OCI-LY1 (cell line): Measurements from ENCODE around the gene ATIC.
"Not testable (repeated sequence)": the region's sequence is repeated elsewhere in the genome, so short reads cannot be mapped to it uniquely, and the experiment has no call there.

Experiments used
- H2AFZ ChIP-seq: fragments of 200-600 bp; sonication (generic), shearing (Covaris generic); 2 replicates; pipeline ENCODE4 v1.6.0; 2014; ENCODE audit warnings: antibody characterized with exemption, mild to moderate bottlenecking, low read length
- H3F3A ChIP-seq: fragments of 200-600 bp; sonication (generic), shearing (Covaris generic); 2 replicates; pipeline ENCODE4 v1.6.0; 2014; ENCODE audit warnings: mild to moderate bottlenecking, antibody characterized with exemption, low read length, moderate library complexity; ENCODE audit not compliant: insufficient read depth
- H3K27ac ChIP-seq: fragments of 200-600 bp; sonication (generic); 2 replicates; pipeline ENCODE4 v1.5.1; 2014; ENCODE audit warnings: low read length, mixed run types, mild to moderate bottlenecking, low read depth; ENCODE audit not compliant: poor library complexity, severe bottlenecking
- H3K27me3 ChIP-seq: fragments of 200-600 bp; sonication (generic); 2 replicates; pipeline ENCODE4 v1.6.0; 2014; ENCODE audit warnings: antibody characterized with exemption, mild to moderate bottlenecking, low read length, moderate library complexity; ENCODE audit not compliant: insufficient read depth
- H3K36me3 ChIP-seq: fragments of 200-600 bp; sonication (generic); 2 replicates; pipeline ENCODE4 v1.6.1; 2014; ENCODE audit warnings: mild to moderate bottlenecking, antibody characterized with exemption, low read length, moderate library complexity, mixed read lengths; ENCODE audit not compliant: insufficient read depth
- H3K4me1 ChIP-seq: fragments of 200-600 bp; sonication (generic); 2 replicates; pipeline ENCODE4 v1.5.1; 2014; ENCODE audit warnings: mild to moderate bottlenecking, low read length, moderate library complexity; ENCODE audit not compliant: insufficient read depth, severe bottlenecking
- H3K4me2 ChIP-seq: fragments of 200-600 bp; sonication (generic), shearing (Covaris generic); 2 replicates; pipeline ENCODE4 v1.6.1; 2014; ENCODE audit warnings: low read length
- H3K4me3 ChIP-seq: fragments of 200-600 bp; sonication (generic); 2 replicates; pipeline ENCODE4 v1.5.1; 2014; ENCODE audit warnings: low read length, low read depth, mild to moderate bottlenecking, mixed read lengths; ENCODE audit not compliant: poor library complexity, severe bottlenecking
- H3K79me2 ChIP-seq: fragments of 200-600 bp; shearing (Covaris generic); 2 replicates; pipeline ENCODE4 v1.6.1; 2016; ENCODE audit warnings: mixed run types, low read length, mixed read lengths; ENCODE audit not compliant: insufficient read depth
- H3K9ac ChIP-seq: fragments of 200-600 bp; sonication (generic), shearing (Covaris generic); 2 replicates; pipeline ENCODE4 v1.6.1; 2014; ENCODE audit warnings: mild to moderate bottlenecking, low read length, mixed read lengths
- H3K9me2 ChIP-seq: fragments of 200-600 bp; sonication (generic), shearing (Covaris generic); 2 replicates; pipeline ENCODE4 v1.6.1; 2014; ENCODE audit warnings: low read depth, mild to moderate bottlenecking, low read length, mixed read lengths
- H3K9me3 ChIP-seq: fragments of 200-600 bp; shearing (Covaris generic); 2 replicates; pipeline ENCODE4 v1.6.1; 2014; ENCODE audit warnings: low read length, mixed read lengths
- H4K20me1 ChIP-seq: fragments of 200-600 bp; sonication (generic), shearing (Covaris generic); 2 replicates; pipeline ENCODE4 v1.6.0; 2016; ENCODE audit warnings: mild to moderate bottlenecking, low read length; ENCODE audit not compliant: insufficient read depth
- EZH2 ChIP-seq: fragments of 200-600 bp; sonication (generic), shearing (Covaris generic); IDR thresholded peaks from 2 replicates; pipeline ENCODE4 v1.8.0; 2017; ENCODE audit warnings: borderline replicate concordance, mixed run types, mild to moderate bottlenecking, antibody characterized with exemption, low read length, moderate library complexity, mixed read lengths
- TF ChIP-seq, protein P1 (sequence below): fragments of 200-600 bp; sonication (generic), shearing (Covaris generic); IDR thresholded peaks from 2 replicates; pipeline ENCODE4 v1.5.1; 2017; ENCODE audit warnings: mild to moderate bottlenecking, antibody characterized with exemption, low read length, moderate library complexity, mixed read lengths

The ATIC gene

DNA sequence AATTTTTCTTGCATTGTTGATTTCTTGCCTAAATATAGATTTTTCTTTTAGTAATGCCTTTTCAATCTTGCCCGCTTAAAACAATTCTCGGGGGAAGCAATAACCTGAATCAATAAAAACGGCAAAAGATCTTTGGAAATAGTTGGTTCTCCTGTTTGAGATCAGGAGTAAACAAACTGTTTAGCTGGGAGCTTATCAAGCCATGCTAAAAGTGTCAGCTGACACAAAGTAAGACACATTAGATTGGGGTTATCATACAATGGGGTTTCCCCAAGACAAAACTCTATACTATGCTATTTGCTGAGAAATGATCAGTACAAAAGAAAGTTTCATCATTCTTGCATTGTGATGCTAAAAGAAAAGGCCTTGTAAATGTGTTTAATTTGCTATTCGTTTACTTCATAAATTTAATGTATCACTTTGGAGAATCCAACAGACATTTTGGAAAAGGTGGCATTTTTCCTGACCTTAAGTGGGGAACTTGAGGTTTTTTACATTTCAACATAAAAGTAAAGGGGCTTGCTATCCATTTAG lies 46.5 kb downstream of the ATIC start:
- H3K27ac ChIP-seq = no peak overlapping the region
- no peaks in the 10 kb centered on the region for H3K27me3 ChIP-seq
- no peak overlapping the region for H3K4me2 ChIP-seq
- H3K9me2 ChIP-seq = no peaks in the 10 kb centered on the region
- TF ChIP-seq, protein P1, sequence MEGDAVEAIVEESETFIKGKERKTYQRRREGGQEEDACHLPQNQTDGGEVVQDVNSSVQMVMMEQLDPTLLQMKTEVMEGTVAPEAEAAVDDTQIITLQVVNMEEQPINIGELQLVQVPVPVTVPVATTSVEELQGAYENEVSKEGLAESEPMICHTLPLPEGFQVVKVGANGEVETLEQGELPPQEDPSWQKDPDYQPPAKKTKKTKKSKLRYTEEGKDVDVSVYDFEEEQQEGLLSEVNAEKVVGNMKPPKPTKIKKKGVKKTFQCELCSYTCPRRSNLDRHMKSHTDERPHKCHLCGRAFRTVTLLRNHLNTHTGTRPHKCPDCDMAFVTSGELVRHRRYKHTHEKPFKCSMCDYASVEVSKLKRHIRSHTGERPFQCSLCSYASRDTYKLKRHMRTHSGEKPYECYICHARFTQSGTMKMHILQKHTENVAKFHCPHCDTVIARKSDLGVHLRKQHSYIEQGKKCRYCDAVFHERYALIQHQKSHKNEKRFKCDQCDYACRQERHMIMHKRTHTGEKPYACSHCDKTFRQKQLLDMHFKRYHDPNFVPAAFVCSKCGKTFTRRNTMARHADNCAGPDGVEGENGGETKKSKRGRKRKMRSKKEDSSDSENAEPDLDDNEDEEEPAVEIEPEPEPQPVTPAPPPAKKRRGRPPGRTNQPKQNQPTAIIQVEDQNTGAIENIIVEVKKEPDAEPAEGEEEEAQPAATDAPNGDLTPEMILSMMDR = no peak
- no peak for TF ChIP-seq EZH2
- H2AFZ ChIP-seq = no peak overlapping the region
- H3K9me3 ChIP-seq = no peaks in the 10 kb centered on the region
- no peak overlapping the region for H3K9ac ChIP-seq
- H3K4me3 ChIP-seq = no peak overlapping the region
- H4K20me1 ChIP-seq = no peaks in the 10 kb centered on the region
- peaks cover 49% of the 10 kb centered on the region for H3K36me3 ChIP-seq
- no peaks in the 10 kb centered on the region for H3K79me2 ChIP-seq
- no peaks in the 10 kb centered on the region for H3F3A ChIP-seq
- no peaks in the 10 kb centered on the region for H3K4me1 ChIP-seq

DNA sequence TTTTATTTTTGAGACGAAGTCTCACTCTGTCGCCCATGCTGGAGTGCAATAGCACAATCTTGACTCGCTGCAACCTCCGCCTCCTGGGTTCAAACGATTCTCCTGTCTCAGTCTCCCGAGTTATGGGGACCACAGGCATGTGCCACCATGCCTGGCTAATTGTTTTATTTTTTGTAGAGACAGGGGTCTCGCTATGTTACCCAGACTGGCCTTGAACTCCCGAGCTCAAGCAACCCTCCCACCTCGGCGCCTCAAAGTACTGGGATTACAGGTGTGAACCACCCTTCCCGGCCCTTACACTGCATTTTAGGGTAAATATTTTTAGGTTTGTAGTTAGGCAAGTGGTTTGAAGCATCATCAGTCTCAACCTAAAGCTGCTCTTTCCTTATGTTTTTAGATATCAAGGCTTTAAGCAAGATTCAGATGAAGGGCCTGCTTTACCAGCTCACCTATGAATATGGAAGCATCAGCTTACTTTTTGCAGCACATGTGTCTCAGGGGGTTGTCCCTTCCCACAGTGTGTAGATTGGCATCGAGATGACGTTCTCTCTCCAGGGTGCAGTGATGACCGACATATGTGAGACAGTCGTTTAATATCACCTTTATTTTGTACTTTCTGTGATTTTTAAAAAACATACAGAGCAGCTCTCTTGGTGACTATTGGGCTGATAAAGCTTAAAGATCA lies 47.2 kb downstream of the ATIC start:
- Histone ChIP-seq H3K9ac (no peak overlapping the region), H3K4me2 (no peak overlapping the region), H4K20me1 (no peaks in the 10 kb centered on the region), H3K4me1 (no peaks in the 10 kb centered on the region), H3K79me2 (no peaks in the 10 kb centered on the region), H3K4me3 (no peak overlapping the region), H3K27me3 (no peaks in the 10 kb centered on the region), H3F3A (no peaks in the 10 kb centered on the region), H3K9me2 (no peaks in the 10 kb centered on the region), H3K9me3 (no peaks in the 10 kb centered on the region), H3K36me3 (peaks cover 53% of the 10 kb centered on the region), H2AFZ (no peak overlapping the region), H3K27ac (no peak overlapping the region)
- no peak for TF ChIP-seq EZH2
- TF ChIP-seq, protein P1 = no peak

DNA sequence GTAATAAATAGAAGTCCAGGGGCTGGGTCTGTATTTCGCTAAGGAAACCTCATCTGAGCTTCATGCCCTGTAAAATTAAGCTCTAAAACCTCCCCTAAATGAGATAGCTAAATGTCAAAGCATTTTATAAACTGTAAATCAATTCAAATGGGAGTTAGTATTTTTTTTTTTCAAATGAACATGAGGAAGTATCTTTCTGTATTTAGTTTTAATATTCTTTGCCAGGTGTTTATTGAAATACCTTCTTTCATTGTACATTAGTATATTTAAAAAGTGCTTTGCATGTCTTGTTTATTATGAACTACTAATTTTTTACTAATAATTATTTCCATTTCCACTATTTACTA lies 47.7 kb downstream of the ATIC start:
- Histone ChIP-seq H3K4me1 (no peaks in the 10 kb centered on the region), H3K36me3 (peaks cover 55% of the 10 kb centered on the region), H3K9me3 (no peaks in the 10 kb centered on the region), H3K4me2 (no peak overlapping the region), H3K9ac (no peak overlapping the region), H3K4me3 (no peak overlapping the region), H3K27ac (no peak overlapping the region), H3K79me2 (no peaks in the 10 kb centered on the region), H3K9me2 (no peaks in the 10 kb centered on the region), H3K27me3 (no peaks in the 10 kb centered on the region), H2AFZ (no peak overlapping the region), H3F3A (no peaks in the 10 kb centered on the region), H4K20me1 (no peaks in the 10 kb centered on the region)
- TF ChIP-seq EZH2 = no peak
- TF ChIP-seq, protein P1 = no peak

DNA sequence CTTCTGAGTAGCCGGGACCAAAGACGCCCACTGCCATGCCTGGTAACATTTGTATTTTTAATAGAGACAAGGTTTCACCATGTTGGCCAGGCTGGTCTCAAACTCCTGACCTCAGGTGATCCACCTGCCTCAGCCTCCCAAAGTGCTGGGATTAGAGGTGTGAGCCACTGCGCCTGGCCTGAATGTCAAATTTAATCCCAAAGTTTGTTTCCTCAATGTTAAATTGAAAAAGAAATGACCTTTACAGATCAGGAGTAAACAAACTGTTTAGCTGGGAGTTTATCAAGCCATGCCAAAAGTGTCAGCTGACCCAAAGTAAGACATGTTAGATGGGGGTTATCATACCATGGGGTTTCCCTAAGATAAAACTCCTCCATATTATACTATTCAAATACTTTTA lies 48.2 kb downstream of the ATIC start:
- H3K36me3 ChIP-seq = peaks cover 55% of the 10 kb centered on the region
- H3K9me3 ChIP-seq, H3K27me3 ChIP-seq, H3K9ac ChIP-seq, H3K4me2 ChIP-seq, H4K20me1 ChIP-seq, H3K79me2 ChIP-seq, H3K4me1 ChIP-seq, H3F3A ChIP-seq, H3K9me2 ChIP-seq, H3K27ac ChIP-seq, H2AFZ ChIP-seq, H3K4me3 ChIP-seq: not testable (repeated sequence)
